ENCODE measurements around the gene PKP1. TPM values are rescaled to one million over a fixed set of nuclear protein-coding genes. Genes with fewer than 3 reads are reported as not detected.

PKP1 gene
- total RNA-seq, 2 donors from 2014 or later = 36.8 to 82.9 TPM

DNA sequence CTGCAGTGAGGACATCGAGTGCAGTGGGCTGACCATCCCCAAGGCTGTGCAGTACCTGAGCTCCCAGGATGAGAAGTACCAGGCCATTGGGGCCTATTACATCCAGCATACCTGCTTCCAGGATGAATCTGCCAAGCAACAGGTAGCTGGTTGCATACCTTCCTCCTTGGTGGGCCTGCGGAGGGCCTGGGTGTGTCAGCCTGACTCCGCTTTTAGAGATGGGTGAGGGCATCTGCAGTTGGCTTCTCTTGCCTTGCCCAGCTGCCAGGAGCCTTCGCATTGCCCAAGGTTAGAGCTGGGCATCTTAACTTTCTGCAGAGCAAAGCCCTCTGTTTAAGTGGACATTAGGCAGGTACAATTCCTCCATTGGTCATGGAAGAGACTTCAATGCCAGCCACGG is 33.2 kb downstream of the PKP1 start:
- Histone ChIP-seq H3K4me3 (no peak overlapping the region), H3K27ac (no peak overlapping the region), H3K36me3 (peaks cover 0 to 3% of the 10 kb centered on the region in 2 donors), H3K27me3 (replicated peaks; ENCODE audit: insufficient read depth) (no peaks in the 10 kb centered on the region), H3K9me3 (no peaks in the 10 kb centered on the region), H3K4me1 (replicated peaks) (no peaks in the 10 kb centered on the region)
- intact Hi-C loops (cut with DNase I) = no loop called here
- WGBS = 98% methylated on average over 5 of the region's 5 CpGs
- TF ChIP-seq POLR2A (IDR thresholded peaks at IDR 0.05) (no peak), POLR2AphosphoS5 (IDR thresholded peaks at IDR 0.05) (no peak)
- TF ChIP-seq, protein P1, sequence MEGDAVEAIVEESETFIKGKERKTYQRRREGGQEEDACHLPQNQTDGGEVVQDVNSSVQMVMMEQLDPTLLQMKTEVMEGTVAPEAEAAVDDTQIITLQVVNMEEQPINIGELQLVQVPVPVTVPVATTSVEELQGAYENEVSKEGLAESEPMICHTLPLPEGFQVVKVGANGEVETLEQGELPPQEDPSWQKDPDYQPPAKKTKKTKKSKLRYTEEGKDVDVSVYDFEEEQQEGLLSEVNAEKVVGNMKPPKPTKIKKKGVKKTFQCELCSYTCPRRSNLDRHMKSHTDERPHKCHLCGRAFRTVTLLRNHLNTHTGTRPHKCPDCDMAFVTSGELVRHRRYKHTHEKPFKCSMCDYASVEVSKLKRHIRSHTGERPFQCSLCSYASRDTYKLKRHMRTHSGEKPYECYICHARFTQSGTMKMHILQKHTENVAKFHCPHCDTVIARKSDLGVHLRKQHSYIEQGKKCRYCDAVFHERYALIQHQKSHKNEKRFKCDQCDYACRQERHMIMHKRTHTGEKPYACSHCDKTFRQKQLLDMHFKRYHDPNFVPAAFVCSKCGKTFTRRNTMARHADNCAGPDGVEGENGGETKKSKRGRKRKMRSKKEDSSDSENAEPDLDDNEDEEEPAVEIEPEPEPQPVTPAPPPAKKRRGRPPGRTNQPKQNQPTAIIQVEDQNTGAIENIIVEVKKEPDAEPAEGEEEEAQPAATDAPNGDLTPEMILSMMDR (IDR thresholded peaks at IDR 0.05) = no peak
- no peak for DNase-seq (ENCODE audit: low spot score)

DNA sequence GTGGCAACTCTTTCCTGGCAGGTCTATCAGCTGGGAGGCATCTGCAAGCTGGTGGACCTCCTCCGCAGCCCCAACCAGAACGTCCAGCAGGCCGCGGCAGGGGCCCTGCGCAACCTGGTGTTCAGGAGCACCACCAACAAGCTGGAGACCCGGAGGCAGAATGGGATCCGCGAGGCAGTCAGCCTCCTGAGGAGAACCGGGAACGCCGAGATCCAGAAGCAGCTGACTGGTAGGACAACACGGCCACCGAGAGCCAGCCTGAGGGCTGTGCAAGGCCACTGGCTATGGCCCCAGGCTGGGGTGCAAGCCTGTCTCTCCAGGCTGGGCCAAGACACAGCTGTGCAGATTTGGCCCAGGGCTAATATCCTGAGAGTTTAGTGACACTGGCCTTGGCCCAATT is 34.2 kb downstream of the PKP1 start:
- TF ChIP-seq, protein P1 (IDR thresholded peaks at IDR 0.05) = no peak
- TF ChIP-seq POLR2AphosphoS5 (IDR thresholded peaks at IDR 0.05) = no peak
- TF ChIP-seq POLR2A (IDR thresholded peaks at IDR 0.05) = no peak

DNA sequence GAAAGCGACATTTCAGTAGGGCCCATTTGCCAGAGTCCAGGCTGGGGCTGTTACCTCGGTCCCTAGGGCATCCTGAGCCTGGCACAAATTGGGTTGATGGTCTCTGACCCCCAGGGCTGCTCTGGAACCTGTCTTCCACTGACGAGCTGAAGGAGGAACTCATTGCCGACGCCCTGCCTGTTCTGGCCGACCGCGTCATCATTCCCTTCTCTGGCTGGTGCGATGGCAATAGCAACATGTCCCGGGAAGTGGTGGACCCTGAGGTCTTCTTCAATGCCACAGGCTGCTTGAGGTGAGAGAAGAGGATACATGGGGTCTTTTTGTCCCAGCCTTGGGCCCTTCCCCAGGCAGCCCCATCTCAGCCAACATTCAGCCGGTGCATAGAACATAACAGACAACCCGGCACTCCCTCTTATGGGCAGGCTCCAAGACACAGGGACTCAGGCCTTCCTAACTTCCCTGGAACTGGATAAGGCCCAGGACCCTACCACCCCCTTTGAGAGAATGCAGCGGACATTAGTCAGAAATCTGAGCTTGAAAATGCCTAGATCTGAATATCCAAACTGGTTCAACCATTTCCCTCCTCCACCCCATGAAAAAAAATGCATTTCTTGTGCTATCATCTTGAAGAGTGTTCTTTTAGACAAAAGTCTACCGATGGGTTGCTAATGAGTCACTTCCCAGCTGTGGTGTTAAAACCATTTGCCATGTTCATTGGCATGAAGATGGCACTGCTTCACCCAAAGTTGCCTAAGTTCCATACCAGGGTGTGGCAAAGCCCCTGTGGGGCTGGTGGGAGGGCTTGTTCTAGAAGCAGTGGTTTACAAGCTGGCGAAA is 35.4 kb downstream of the PKP1 start:
- intact Hi-C loops (cut with DNase I) = no loop called here
- Histone ChIP-seq H3K27ac (no peak overlapping the region), H3K4me3 (no peak overlapping the region), H3K4me1 (replicated peaks) (no peaks in the 10 kb centered on the region), H3K9me3 (no peaks in the 10 kb centered on the region), H3K27me3 (replicated peaks; ENCODE audit: insufficient read depth) (no peaks in the 10 kb centered on the region), H3K36me3 (peaks cover 0 to 3% of the 10 kb centered on the region in 2 donors)
- no peak for DNase-seq (ENCODE audit: low spot score)
- WGBS = 83% methylated on average over 15 of the region's 15 CpGs
- TF ChIP-seq POLR2AphosphoS5 (IDR thresholded peaks at IDR 0.05) (no peak), POLR2A (IDR thresholded peaks at IDR 0.05) (no peak)
- TF ChIP-seq, protein P1 (IDR thresholded peaks at IDR 0.05) = no peak

More for the DNA sequence above, 34.2 kb downstream of the PKP1 start:
- H3K4me1 ChIP-seq (replicated peaks) = no peaks in the 10 kb centered on the region
- intact Hi-C loops (cut with DNase I) = no loop called here
- H3K36me3 ChIP-seq = peaks cover 0 to 3% of the 10 kb centered on the region in 2 donors
- no peak overlapping the region for H3K27ac ChIP-seq
- H3K4me3 ChIP-seq = no peak overlapping the region
- WGBS = 92% methylated on average over 13 of the region's 13 CpGs
- H3K27me3 ChIP-seq (replicated peaks; ENCODE audit: insufficient read depth) = no peaks in the 10 kb centered on the region
- no peak for DNase-seq (ENCODE audit: low spot score)
- H3K9me3 ChIP-seq = no peaks in the 10 kb centered on the region

DNA sequence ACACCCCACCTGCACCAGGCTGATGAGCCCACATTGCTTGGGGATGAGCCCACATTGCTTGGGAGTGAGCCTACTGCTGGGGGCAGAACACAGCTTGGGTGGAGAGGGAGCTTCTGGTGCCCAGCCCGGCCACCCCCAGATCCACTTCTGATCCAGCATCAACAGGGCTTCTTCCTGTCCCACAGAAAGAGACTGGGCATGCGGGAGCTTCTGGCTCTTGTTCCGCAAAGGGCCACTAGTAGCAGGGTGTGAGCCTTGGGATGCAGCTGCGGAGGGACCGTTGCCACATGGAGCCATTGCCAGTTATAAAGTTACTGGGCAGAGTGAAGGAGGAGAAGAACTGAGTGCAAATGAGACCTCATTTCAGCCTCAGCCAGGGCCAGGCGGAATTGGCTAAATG is 36.3 kb downstream of the PKP1 start:
- Histone ChIP-seq H3K4me3 (no peak overlapping the region), H3K27me3 (replicated peaks; ENCODE audit: insufficient read depth) (no peaks in the 10 kb centered on the region), H3K27ac (no peak overlapping the region), H3K9me3 (no peaks in the 10 kb centered on the region), H3K36me3 (peaks cover 0 to 9% of the 10 kb centered on the region in 2 donors), H3K4me1 (replicated peaks) (no peaks in the 10 kb centered on the region)
- WGBS = 94% methylated on average over 6 of the region's 6 CpGs
- intact Hi-C loops (cut with DNase I) = no loop called here
- no peak for DNase-seq (ENCODE audit: low spot score)
- TF ChIP-seq, protein P1 (IDR thresholded peaks at IDR 0.05) = no peak
- TF ChIP-seq POLR2A (IDR thresholded peaks at IDR 0.05) = no peak
- TF ChIP-seq POLR2AphosphoS5 (IDR thresholded peaks at IDR 0.05) = no peak
